H9 (cell line): ENCODE data around the gene SGCD. TPM values are rescaled to one million over a fixed set of nuclear protein-coding genes. Genes with fewer than 3 reads are reported as not detected.

Experiments
- DNase-seq: peaks from one replicate; pipeline ENCODE4 v3.0.0-alpha.2; 2017
- H2AFZ ChIP-seq: one replicate; pipeline ENCODE4 v1.6.1; 2013; ENCODE audit warnings: mild to moderate bottlenecking, low read length, control low read depth, moderate library complexity
- H2AK5ac ChIP-seq: 2 replicates; pipeline ENCODE4 v1.6.1; 2013; ENCODE audit warnings: low read length, control low read depth, mixed read lengths; ENCODE audit not compliant: insufficient read length
- H2BK120ac ChIP-seq: one replicate; pipeline ENCODE4 v1.6.1; 2013; ENCODE audit warnings: low read depth, mild to moderate bottlenecking, low read length, control low read depth, inconsistent platforms; ENCODE audit not compliant: poor library complexity, severe bottlenecking
- H2BK12ac ChIP-seq: 2 replicates; pipeline ENCODE4 v1.6.1; 2013; ENCODE audit warnings: low read length, control low read depth, mixed read lengths, low read depth; ENCODE audit not compliant: insufficient read length
- H2BK15ac ChIP-seq: 2 replicates; pipeline ENCODE4 v1.6.1; 2013; ENCODE audit warnings: low read depth, low read length, control low read depth
- H2BK20ac ChIP-seq: one replicate; pipeline ENCODE4 v1.6.1; 2013; ENCODE audit warnings: low read depth, mild to moderate bottlenecking, low read length, control low read depth, inconsistent platforms; ENCODE audit not compliant: poor library complexity, severe bottlenecking
- H2BK5ac ChIP-seq: 2 replicates; pipeline ENCODE4 v1.6.1; 2013; ENCODE audit warnings: low read length, control low read depth, mixed read lengths; ENCODE audit not compliant: insufficient read length
- H3K14ac ChIP-seq: 2 replicates; pipeline ENCODE4 v1.6.1; 2013; ENCODE audit warnings: low read length, control low read depth; ENCODE audit not compliant: insufficient read depth
- H3K18ac ChIP-seq: 2 replicates; pipeline ENCODE4 v1.6.1; 2013; ENCODE audit warnings: low read depth, mild to moderate bottlenecking, mixed read lengths, low read length, control low read depth; ENCODE audit not compliant: insufficient read length
- H3K23ac ChIP-seq: 2 replicates; pipeline ENCODE4 v1.6.1; 2013; ENCODE audit warnings: low read length, control low read depth, mixed read lengths, low read depth; ENCODE audit not compliant: insufficient read length
- H3K23me2 ChIP-seq: 2 replicates; pipeline ENCODE4 v1.6.1; 2013; ENCODE audit warnings: low read depth, mild to moderate bottlenecking, mixed read lengths, low read length, control low read depth; ENCODE audit not compliant: insufficient read length, poor library complexity, severe bottlenecking
- H3K27ac ChIP-seq: 2 replicates; pipeline ENCODE4 v1.5.1; 2013; ENCODE audit warnings: low read length, control low read depth, mixed read lengths, low read depth; ENCODE audit not compliant: insufficient read length
- H3K27me3 ChIP-seq: 2 replicates; pipeline ENCODE4 v1.6.1; 2013; ENCODE audit warnings: low read length, control low read depth, inconsistent platforms; ENCODE audit not compliant: insufficient read depth
- H3K4ac ChIP-seq: 2 replicates; pipeline ENCODE4 v1.6.1; 2013; ENCODE audit warnings: low read depth, mild to moderate bottlenecking, control low read depth, inconsistent platforms, low read length, moderate library complexity
- H3K4me1 ChIP-seq: 2 replicates; pipeline ENCODE4 v1.6.1; 2013; ENCODE audit warnings: low read length, control low read depth, inconsistent platforms; ENCODE audit not compliant: insufficient read depth
- H3K4me2 ChIP-seq: 2 replicates; pipeline ENCODE4 v1.6.1; 2013; ENCODE audit warnings: low read length, control low read depth, mixed read lengths; ENCODE audit not compliant: insufficient read length, insufficient read depth
- H3K56ac ChIP-seq: 2 replicates; pipeline ENCODE4 v1.6.1; 2013; ENCODE audit warnings: low read depth, mild to moderate bottlenecking, mixed read lengths, low read length, control low read depth; ENCODE audit not compliant: insufficient read length
- H3K79me1 ChIP-seq: 2 replicates; pipeline ENCODE4 v1.6.1; 2013; ENCODE audit warnings: low read depth, mild to moderate bottlenecking, moderate library complexity, low read length, control low read depth, inconsistent platforms; ENCODE audit not compliant: insufficient read depth, poor library complexity, severe bottlenecking
- H3K79me2 ChIP-seq: 2 replicates; pipeline ENCODE4 v1.6.1; 2013; ENCODE audit warnings: low read length, control low read depth, inconsistent platforms; ENCODE audit not compliant: insufficient read depth
- H3K9ac ChIP-seq: 2 replicates; pipeline ENCODE4 v1.6.1; 2013; ENCODE audit warnings: low read length, control low read depth, mixed read lengths; ENCODE audit not compliant: insufficient read length; ENCODE audit errors: extremely low read depth
- H3K9me3 ChIP-seq: one replicate; pipeline ENCODE4 v1.6.1; 2013; ENCODE audit warnings: low read depth, low read length, inconsistent platforms; ENCODE audit not compliant: control insufficient read depth
- H3T11ph ChIP-seq: one replicate; pipeline ENCODE4 v1.6.1; 2013; ENCODE audit warnings: mild to moderate bottlenecking, low read length, control low read depth, inconsistent platforms
- H4K20me1 ChIP-seq: one replicate; pipeline ENCODE4 v1.6.1; 2013; ENCODE audit not compliant: control insufficient read depth, insufficient read length, insufficient read depth
- H4K5ac ChIP-seq: 2 replicates; pipeline ENCODE4 v1.6.1; 2013; ENCODE audit warnings: low read depth, mild to moderate bottlenecking, mixed read lengths, low read length, control low read depth; ENCODE audit not compliant: insufficient read length
- H4K8ac ChIP-seq: replicated peaks from 2 replicates; pipeline ENCODE4 v1.6.1; 2013; ENCODE audit warnings: low read length, control low read depth, mixed read lengths, low read depth; ENCODE audit not compliant: insufficient read length
- H4K91ac ChIP-seq: 2 replicates; pipeline ENCODE4 v1.6.1; 2013; ENCODE audit warnings: low read depth, mild to moderate bottlenecking, moderate library complexity, mixed read lengths, low read length, control low read depth; ENCODE audit not compliant: insufficient read length
- H3K27ac Mint-ChIP-seq, 3 experiments: 2 replicates in 2 of 3; 3 replicates in 1 of 3; pipeline ENCODE4 v1.8.0; 2020 to 2021; ENCODE audit warnings: mixed read lengths in 3 of 3, mild to moderate bottlenecking in 1 of 3, moderate library complexity in 1 of 3
- H3K27me3 Mint-ChIP-seq: 2 replicates; pipeline ENCODE4 v1.8.0; 2021; ENCODE audit warnings: low read depth, mild to moderate bottlenecking, moderate library complexity, mixed read lengths
- H3K36me3 Mint-ChIP-seq, 3 experiments: 2 replicates in 2 of 3; 3 replicates in 1 of 3; pipeline ENCODE4 v1.8.0; 2020 to 2021; ENCODE audit warnings: low read depth in 3 of 3, mixed read lengths in 3 of 3; ENCODE audit not compliant: insufficient read depth in 1 of 3
- H3K4me1 Mint-ChIP-seq, 2 experiments: 2 replicates each; pipeline ENCODE4 v1.8.0; 2020; ENCODE audit warnings: mixed read lengths in 2 of 2
- H3K4me3 Mint-ChIP-seq, 2 experiments: 2 replicates in 1 of 2; 3 replicates in 1 of 2; pipeline ENCODE4 v1.8.0; 2020 to 2021; ENCODE audit warnings: mild to moderate bottlenecking in 2 of 2, mixed read lengths in 2 of 2, moderate library complexity in 1 of 2
- H3K9me3 Mint-ChIP-seq, 2 experiments: 2 replicates in 1 of 2; 3 replicates in 1 of 2; pipeline ENCODE4 v1.8.0; 2020; ENCODE audit warnings: mild to moderate bottlenecking in 2 of 2, mixed read lengths in 2 of 2, moderate library complexity in 1 of 2
- WGBS: extraction: QIAGEN DNeasy Blood & Tissue Kit; methylation state at CpG from one replicate; pipeline ENCODE4 v1.1.7; 2013; ENCODE audit warnings: missing lambda C conversion rate, low lambda C conversion rate, mixed read lengths; ENCODE audit not compliant: insufficient read length; ENCODE audit errors: extremely low coverage; 5-methylcytosine and 5-hydroxymethylcytosine counted together
- total RNA-seq: library from RNA; stranded (reverse); gene quantifications from 2 replicates; pipeline ENCODE4 v1.2.1, GENCODE V29; 2021
- TF ChIP-seq, protein P1 (sequence below): fragments of 200-600 bp; sonication (generic); conservative IDR thresholded peaks from 3 replicates; pipeline ENCODE4 v1.8.0; 2021; ENCODE audit warnings: antibody characterized with exemption, mild to moderate bottlenecking

The SGCD gene
- total RNA-seq, 1 experiment from 2014 or later, result 0.11 TPM

DNA sequence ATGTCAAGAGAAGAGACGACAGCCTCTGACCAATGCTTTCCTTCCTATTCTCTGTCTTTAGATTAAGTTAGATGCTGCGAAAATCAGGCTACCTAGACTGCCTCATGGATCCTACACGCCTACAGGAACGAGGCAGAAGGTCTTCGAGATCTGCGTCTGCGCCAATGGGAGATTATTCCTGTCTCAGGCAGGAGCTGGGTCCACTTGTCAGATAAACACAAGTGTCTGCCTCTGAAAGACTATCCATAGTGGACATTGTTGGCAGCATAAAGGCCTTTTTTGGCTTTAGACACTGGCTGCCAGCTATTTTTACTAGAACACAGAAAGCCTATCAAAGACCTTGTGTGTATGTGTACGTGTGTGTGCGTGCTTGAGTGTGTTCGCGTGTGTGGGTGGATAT lies 432.2 kb downstream of the SGCD start:
- TF ChIP-seq, protein P1, sequence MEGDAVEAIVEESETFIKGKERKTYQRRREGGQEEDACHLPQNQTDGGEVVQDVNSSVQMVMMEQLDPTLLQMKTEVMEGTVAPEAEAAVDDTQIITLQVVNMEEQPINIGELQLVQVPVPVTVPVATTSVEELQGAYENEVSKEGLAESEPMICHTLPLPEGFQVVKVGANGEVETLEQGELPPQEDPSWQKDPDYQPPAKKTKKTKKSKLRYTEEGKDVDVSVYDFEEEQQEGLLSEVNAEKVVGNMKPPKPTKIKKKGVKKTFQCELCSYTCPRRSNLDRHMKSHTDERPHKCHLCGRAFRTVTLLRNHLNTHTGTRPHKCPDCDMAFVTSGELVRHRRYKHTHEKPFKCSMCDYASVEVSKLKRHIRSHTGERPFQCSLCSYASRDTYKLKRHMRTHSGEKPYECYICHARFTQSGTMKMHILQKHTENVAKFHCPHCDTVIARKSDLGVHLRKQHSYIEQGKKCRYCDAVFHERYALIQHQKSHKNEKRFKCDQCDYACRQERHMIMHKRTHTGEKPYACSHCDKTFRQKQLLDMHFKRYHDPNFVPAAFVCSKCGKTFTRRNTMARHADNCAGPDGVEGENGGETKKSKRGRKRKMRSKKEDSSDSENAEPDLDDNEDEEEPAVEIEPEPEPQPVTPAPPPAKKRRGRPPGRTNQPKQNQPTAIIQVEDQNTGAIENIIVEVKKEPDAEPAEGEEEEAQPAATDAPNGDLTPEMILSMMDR, result no peak
- H3K27ac ChIP-seq, result no peak overlapping the region
- H3K27me3 ChIP-seq, result no peaks in the 10 kb centered on the region
- no peak overlapping the region for H3K9ac ChIP-seq
- no peaks in the 10 kb centered on the region for H3K9me3 Mint-ChIP-seq
- H2BK12ac ChIP-seq, result no peak overlapping the region
- H3K79me1 ChIP-seq, result no peaks in the 10 kb centered on the region
- H3K18ac ChIP-seq, result no peak overlapping the region
- no peak overlapping the region for H3K27ac Mint-ChIP-seq
- H3K14ac ChIP-seq, result no peak overlapping the region
- no peak overlapping the region for H4K8ac ChIP-seq
- no peak overlapping the region for H2BK15ac ChIP-seq
- no peak overlapping the region for H3K4ac ChIP-seq
- DNase-seq, result no peak
- H4K91ac ChIP-seq, result no peak overlapping the region
- no peak overlapping the region for H2AFZ ChIP-seq
- H3K56ac ChIP-seq, result no peak overlapping the region
- H3K4me3 Mint-ChIP-seq, result no peak overlapping the region
- H3K23ac ChIP-seq, result no peak overlapping the region
- no peak overlapping the region for H2AK5ac ChIP-seq
- H3K79me2 ChIP-seq, result no peaks in the 10 kb centered on the region
- no peaks in the 10 kb centered on the region for H4K20me1 ChIP-seq
- H3K4me1 Mint-ChIP-seq, result peaks cover 11 to 17% of the 10 kb centered on the region in 2 experiments
- H3K27me3 Mint-ChIP-seq, result no peaks in the 10 kb centered on the region
- no peaks in the 10 kb centered on the region for H3K23me2 ChIP-seq
- H3K36me3 Mint-ChIP-seq, result no peaks in the 10 kb centered on the region
- no peak overlapping the region for H4K5ac ChIP-seq
- H2BK120ac ChIP-seq, result no peak overlapping the region
- H2BK20ac ChIP-seq, result no peak overlapping the region
- H3K9me3 ChIP-seq, result no peaks in the 10 kb centered on the region
- no peaks in the 10 kb centered on the region for H3K4me1 ChIP-seq
- no peak overlapping the region for H2BK5ac ChIP-seq
- H3T11ph ChIP-seq, result no peak overlapping the region
- no peak overlapping the region for H3K4me2 ChIP-seq
- WGBS, result no CpG with 5 or more reads among the region's 11 CpGs
